Uterus (tissue), 4 donors: ENCODE results near the gene TUBA1C. TPM values are rescaled to one million over a fixed set of nuclear protein-coding genes. Genes with fewer than 3 reads are reported as not detected.
"Not testable (repeated sequence)": the region's sequence is repeated elsewhere in the genome, so short reads cannot be mapped to it uniquely, and the experiment has no call there.

Experiments used
- DNase-seq, 2 donors: peaks; one replicate each; pipeline ENCODE4 v3.0.0-alpha.2; 2019 to 2020
- H3K27ac ChIP-seq, 2 donors: fragments of 200-600 bp; sonication (generic); 1 replicate in 1 of 2; 2 replicates in 1 of 2; pipeline ENCODE4 v1.5.1; 2016 to 2018
- H3K27me3 ChIP-seq, 2 donors: fragments of 200-600 bp; sonication (generic); one replicate each; pipeline ENCODE4 v1.5.1; 2018 to 2019; ENCODE audit warnings: control low read depth in 1 of 2
- H3K36me3 ChIP-seq, 2 donors: fragments of 200-600 bp; sonication (generic); one replicate each; pipeline ENCODE4 v1.5.1; 2019; ENCODE audit warnings: control low read depth in 1 of 2
- H3K4me1 ChIP-seq, 2 donors: fragments of 200-600 bp; sonication (generic); one replicate each; pipeline ENCODE4 v1.5.1; 2018 to 2019; ENCODE audit warnings: control low read depth in 1 of 2
- H3K4me3 ChIP-seq, 2 donors: fragments of 200-600 bp; sonication (generic); 1 replicate in 1 of 2; 2 replicates in 1 of 2; pipeline ENCODE4 v1.5.1; 2018 to 2019; ENCODE audit warnings: mild to moderate bottlenecking in 1 of 2
- H3K9me3 ChIP-seq, 2 donors: fragments of 200-600 bp; sonication (generic); one replicate each; pipeline ENCODE4 v1.5.1; 2019; ENCODE audit warnings: control low read depth in 1 of 2
- POLR2A ChIP-seq, 2 donors: fragments of 450-650 bp; IDR thresholded peaks; one replicate each; pipeline ENCODE4 v1.6.1; 2016; ENCODE audit warnings: antibody characterized with exemption in 2 of 2, mild to moderate bottlenecking in 1 of 2, moderate library complexity in 1 of 2
- intact Hi-C: fragments of 100-400 bp; cut with DNase I; formaldehyde crosslinking; loops from one replicate; pipeline ENCODE4 v1.15.1; 2023; ENCODE audit warnings: low total_unique reads
- total RNA-seq, 4 donors: library from RNA; depleted of rRNA in 3 of 4; stranded (reverse); fragments of >200 nt in 3 of 4; gene quantifications; one replicate each; pipeline versions ENCODE4 v1.1.0 to v1.2.4, GENCODE V29; 2014 to 2023
- TF ChIP-seq, protein P1 (sequence below), 4 experiments: fragments of 200-600 bp in 2 of 4; fragments of 450-650 bp in 2 of 4; sonication (generic) in 2 of 4; IDR thresholded peaks; one replicate each; pipeline ENCODE4 v1.5.1; 2016 to 2019; ENCODE audit warnings: antibody characterized with exemption in 4 of 4, mild to moderate bottlenecking in 2 of 4, moderate library complexity in 1 of 4
- donor health status: DM: yes; HTN: yes; CAD: no.

TUBA1C gene
- total RNA-seq, 4 donors from 2014 or later, result 30.7 to 90.0 (median 74.6) TPM

DNA sequence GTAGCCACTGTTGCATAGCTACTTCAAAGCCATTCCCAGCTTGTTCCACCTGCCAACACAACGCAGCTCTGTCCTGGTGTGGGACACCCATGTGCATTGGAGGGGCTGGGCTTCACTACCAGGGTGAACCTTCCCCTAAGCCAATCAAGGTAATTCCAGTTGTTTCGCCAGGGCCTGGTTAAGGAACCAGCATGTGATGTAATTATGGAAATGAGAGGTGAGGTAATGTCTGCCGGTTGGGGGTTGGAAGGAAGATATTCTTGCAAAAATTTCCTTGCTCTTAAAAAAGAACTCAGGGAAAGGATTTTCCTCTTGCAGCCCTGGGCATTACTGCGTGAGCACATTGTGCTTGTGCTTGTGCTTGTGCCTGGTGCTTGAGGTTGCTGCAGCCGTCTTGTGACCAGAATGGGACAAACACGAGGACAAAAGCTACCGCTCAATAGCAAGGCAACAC, 14.9 kb downstream of the TUBA1C start:
- Histone ChIP-seq H3K4me3 (no peak overlapping the region), H3K36me3 (no peaks in the 10 kb centered on the region), H3K27me3 (no peaks in the 10 kb centered on the region), H3K4me1 (no peaks in the 10 kb centered on the region), H3K9me3 (no peaks in the 10 kb centered on the region), H3K27ac (no peak overlapping the region)
- DNase-seq, result no peak
- TF ChIP-seq, protein P1, sequence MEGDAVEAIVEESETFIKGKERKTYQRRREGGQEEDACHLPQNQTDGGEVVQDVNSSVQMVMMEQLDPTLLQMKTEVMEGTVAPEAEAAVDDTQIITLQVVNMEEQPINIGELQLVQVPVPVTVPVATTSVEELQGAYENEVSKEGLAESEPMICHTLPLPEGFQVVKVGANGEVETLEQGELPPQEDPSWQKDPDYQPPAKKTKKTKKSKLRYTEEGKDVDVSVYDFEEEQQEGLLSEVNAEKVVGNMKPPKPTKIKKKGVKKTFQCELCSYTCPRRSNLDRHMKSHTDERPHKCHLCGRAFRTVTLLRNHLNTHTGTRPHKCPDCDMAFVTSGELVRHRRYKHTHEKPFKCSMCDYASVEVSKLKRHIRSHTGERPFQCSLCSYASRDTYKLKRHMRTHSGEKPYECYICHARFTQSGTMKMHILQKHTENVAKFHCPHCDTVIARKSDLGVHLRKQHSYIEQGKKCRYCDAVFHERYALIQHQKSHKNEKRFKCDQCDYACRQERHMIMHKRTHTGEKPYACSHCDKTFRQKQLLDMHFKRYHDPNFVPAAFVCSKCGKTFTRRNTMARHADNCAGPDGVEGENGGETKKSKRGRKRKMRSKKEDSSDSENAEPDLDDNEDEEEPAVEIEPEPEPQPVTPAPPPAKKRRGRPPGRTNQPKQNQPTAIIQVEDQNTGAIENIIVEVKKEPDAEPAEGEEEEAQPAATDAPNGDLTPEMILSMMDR (IDR thresholded peaks at IDR 0.05), result no peak
- no peak for TF ChIP-seq POLR2A (IDR thresholded peaks at IDR 0.05)
- intact Hi-C loops, result loop anchor here (10.0 kb wide), 1 partner anchor 65 kb away; the partner anchor contains the start of gene DNAJC22

DNA sequence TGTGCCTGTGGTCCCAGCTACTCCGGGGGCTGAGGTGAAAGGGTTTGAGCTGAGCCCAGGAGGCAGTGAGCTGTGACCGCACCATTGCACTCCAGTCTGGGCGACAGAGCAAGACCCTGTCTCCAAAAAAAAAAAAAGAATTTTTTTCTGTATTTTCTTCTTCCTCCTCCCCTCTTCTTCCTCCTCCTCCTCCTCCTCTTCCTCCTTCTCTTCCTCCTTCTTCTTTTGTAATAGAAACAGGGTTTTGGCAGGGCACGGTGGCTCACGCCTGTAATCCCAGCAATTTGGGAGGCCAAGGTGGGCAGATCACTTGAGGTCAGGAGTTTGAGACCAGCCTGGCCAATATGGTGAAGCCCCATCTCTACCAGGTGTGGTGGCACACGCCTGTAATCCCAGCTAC, 15.7 kb downstream of the TUBA1C start:
- DNase-seq, H3K4me1 ChIP-seq, H3K36me3 ChIP-seq, H3K9me3 ChIP-seq, H3K27ac ChIP-seq, H3K27me3 ChIP-seq, H3K4me3 ChIP-seq: not testable (repeated sequence)
- intact Hi-C loops, result loop anchor here (10.0 kb wide), 1 partner anchor 64 kb away; the partner anchor contains the start of gene DNAJC22

DNA sequence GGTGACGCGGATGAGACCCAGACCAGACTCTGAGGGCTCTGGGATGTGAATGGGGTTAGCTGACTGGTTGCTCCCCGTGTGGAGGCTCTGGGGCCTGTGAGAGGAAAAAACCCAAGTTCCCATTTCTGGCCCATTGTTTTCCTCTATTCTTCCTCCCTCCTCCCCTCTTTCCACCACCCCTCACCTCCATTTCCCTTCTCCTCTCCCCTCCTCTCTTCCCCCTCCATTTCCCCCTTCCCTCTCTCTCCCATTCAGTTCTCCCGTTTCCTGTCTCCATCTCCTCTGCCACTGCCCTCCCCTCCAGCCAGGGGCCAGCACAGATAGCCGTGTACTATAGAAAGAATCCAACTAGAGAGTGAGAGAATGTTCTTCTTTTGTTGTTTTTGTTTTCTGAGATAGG, 17.4 kb downstream of the TUBA1C start:
- DNase-seq, result no peak
- Histone ChIP-seq H3K27ac (no peak overlapping the region), H3K36me3 (no peaks in the 10 kb centered on the region), H3K4me3 (no peak overlapping the region), H3K4me1 (no peaks in the 10 kb centered on the region), H3K9me3 (no peaks in the 10 kb centered on the region), H3K27me3 (no peaks in the 10 kb centered on the region)
- TF ChIP-seq, protein P1 (IDR thresholded peaks at IDR 0.05), result no peak
- intact Hi-C loops, result loop anchor here (10.0 kb wide), 1 partner anchor 62 kb away; the partner anchor contains the start of gene DNAJC22

DNA sequence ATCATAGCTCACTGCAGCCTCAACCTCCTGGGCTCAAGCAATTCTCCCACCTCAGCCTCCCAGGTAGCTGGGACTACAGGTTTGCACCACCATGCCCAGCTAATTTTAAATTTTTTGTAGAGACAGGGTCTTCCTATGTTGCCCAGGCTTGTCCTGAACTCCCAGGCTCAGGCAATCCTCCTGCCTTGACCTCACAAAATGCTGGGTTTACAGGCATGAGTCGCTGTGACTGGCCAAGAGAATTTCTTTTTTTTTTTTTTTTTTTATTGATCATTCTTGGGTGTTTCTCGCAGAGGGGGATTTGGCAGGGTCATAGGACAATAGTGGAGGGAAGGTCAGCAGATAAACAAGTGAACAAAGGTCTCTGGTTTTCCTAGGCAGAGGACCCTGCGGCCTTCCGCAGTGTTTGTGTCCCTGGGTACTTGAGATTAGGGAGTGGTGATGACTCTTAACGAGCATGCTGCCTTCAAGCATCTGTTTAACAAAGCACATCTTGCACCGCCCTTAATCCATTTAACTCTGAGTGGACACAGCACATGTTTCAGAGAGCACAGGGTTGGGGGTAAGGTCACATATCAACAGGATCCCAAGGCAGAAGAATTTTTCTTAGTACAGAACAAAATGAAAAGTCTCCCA, 18.0 kb downstream of the TUBA1C start:
- not testable (repeated sequence) for DNase-seq, H3K36me3 ChIP-seq

DNA sequence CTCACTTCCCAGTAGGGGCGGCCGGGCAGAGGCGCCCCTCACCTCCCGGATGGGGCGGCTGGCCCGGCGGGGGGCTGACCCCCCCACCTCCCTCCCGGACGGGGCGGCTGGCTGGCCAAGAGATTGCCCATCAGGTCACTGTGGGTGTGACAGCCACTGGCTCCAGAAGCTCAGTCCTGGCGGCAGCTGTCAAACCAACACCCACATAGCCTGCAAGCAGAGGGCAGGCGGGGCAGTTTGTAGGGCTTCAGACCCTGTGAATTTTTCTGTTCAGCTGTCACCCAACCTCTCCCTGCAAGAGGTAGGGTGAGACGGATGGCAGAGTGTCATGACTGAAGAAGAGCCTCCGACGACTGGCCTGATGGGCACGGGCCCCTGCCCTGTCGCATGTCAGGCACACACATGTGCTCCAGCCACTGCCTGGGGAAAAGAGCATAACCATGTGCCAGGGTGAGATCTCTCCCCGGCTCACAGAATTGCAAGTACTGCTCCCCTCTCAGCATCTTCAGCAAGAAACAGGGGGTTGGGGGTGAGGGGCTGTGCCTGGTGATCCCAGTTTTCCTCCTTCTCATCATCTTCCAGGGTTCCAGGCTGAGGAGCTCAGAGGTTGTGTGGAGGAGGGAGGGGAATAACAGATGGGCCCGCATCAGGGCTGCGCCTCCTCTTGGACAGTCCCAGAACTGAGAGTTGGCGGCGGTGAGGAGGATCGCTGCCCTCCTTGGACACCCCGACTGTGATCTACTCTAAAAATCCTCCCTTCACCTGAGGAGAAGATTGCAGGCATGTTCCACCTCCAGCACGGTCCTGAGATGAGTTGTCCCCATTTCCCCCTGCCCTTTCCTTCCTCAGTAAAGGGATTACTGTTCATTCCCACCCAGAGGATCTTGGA, 18.9 kb downstream of the TUBA1C start:
- Histone ChIP-seq H3K27me3 (no peaks in the 10 kb centered on the region), H3K36me3 (no peaks in the 10 kb centered on the region), H3K9me3 (no peaks in the 10 kb centered on the region), H3K4me3 (no peak overlapping the region), H3K27ac (no peak overlapping the region), H3K4me1 (no peaks in the 10 kb centered on the region)
- TF ChIP-seq, protein P1 (IDR thresholded peaks at IDR 0.05), result no peak
- TF ChIP-seq POLR2A (IDR thresholded peaks at IDR 0.05), result no peak
- DNase-seq, result no peak
- intact Hi-C loops, result loop anchor here (10.0 kb wide), 1 partner anchor 61 kb away; the partner anchor contains the start of gene DNAJC22

More for the DNA sequence above, 18.0 kb downstream of the TUBA1C start:
- not testable (repeated sequence) for H3K27ac ChIP-seq, H3K9me3 ChIP-seq, H3K27me3 ChIP-seq, H3K4me1 ChIP-seq, H3K4me3 ChIP-seq
- intact Hi-C loops, result loop anchor here (10.0 kb wide), 1 partner anchor 62 kb away; the partner anchor contains the start of gene DNAJC22

DNA sequence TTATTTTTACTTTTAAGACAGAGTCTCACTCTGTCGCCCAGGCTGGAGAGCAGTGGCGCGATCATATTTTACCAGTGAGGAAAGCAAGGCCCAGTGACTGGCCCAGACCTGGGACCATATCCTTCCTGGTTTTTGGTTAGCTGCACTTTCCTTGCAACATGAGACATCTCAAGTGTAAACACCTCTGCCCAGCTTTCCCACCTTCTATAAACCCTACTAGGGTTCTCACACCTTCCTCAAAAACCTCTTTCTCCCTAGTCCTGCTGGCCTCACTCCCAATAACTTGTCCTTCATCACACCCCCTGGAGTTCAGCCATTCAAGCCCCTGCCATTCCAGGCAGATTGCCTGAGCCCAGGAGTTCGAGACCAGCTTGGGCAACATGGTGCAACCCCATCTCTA, 19.8 kb downstream of the TUBA1C start:
- Histone ChIP-seq H3K4me1 (no peaks in the 10 kb centered on the region), H3K27me3 (no peaks in the 10 kb centered on the region), H3K36me3 (no peaks in the 10 kb centered on the region), H3K9me3 (no peaks in the 10 kb centered on the region), H3K4me3 (no peak overlapping the region), H3K27ac (no peak overlapping the region)
- TF ChIP-seq POLR2A (IDR thresholded peaks at IDR 0.05), result no peak
- TF ChIP-seq, protein P1 (IDR thresholded peaks at IDR 0.05), result no peak
- intact Hi-C loops, result loop anchor here (10.0 kb wide), 1 partner anchor 60 kb away; the partner anchor contains the start of gene DNAJC22
- no peak for DNase-seq
